GM12878 (cell line): Measurements from ENCODE around the gene PIK3R5. TPM values are rescaled to one million over a fixed set of nuclear protein-coding genes. Genes with fewer than 3 reads are reported as not detected.
A peak's percentile ranks its signal among the peaks of the same experiment; 100 is the strongest.

Experiments used
- CHD2 ChIP-seq: IDR thresholded peaks from 2 replicates; pipeline ENCODE4 v1.6.1; 2011; ENCODE audit warnings: low read depth, low read length, improper control_type of control experiment, borderline replicate concordance
- CUX1 ChIP-seq: IDR thresholded peaks from 2 replicates; pipeline ENCODE4 v1.6.1; 2012; ENCODE audit warnings: improper control_type of control experiment, low read depth, low read length; ENCODE audit not compliant: insufficient replicate concordance
- FOXK2 ChIP-seq: fragments of 450-650 bp; IDR thresholded peaks from 2 replicates; pipeline ENCODE4 v1.6.1; 2017; ENCODE audit warnings: mild to moderate bottlenecking, moderate library complexity
- IRF5 ChIP-seq: fragments of 450-650 bp; IDR thresholded peaks from 2 replicates; pipeline ENCODE4 v1.6.1; 2017; ENCODE audit warnings: borderline replicate concordance
- JUND ChIP-seq: IDR thresholded peaks from 2 replicates; pipeline ENCODE4 v1.6.1; 2012; ENCODE audit warnings: low read depth, mild to moderate bottlenecking, low read length, improper control_type of control experiment, moderate library complexity
- KDM1A ChIP-seq: fragments of 200-600 bp; sonication (generic); IDR thresholded peaks from 2 replicates; pipeline ENCODE4 v1.6.1; 2016; ENCODE audit warnings: borderline replicate concordance
- MEF2B ChIP-seq: fragments of 450-650 bp; IDR thresholded peaks from 2 replicates; pipeline ENCODE4 v1.6.1; 2018; ENCODE audit warnings: mild to moderate bottlenecking, moderate library complexity; ENCODE audit not compliant: partially characterized antibody, poor library complexity, severe bottlenecking
- NFYB ChIP-seq: IDR thresholded peaks from 2 replicates; pipeline ENCODE4 v1.6.1; 2011; ENCODE audit warnings: low read depth, mild to moderate bottlenecking, low read length, improper control_type of control experiment, moderate library complexity; ENCODE audit not compliant: insufficient read depth
- PML ChIP-seq: IDR thresholded peaks from 2 replicates; pipeline ENCODE4 v1.6.1; 2012; ENCODE audit warnings: low read length, inconsistent platforms
- RCOR1 ChIP-seq: conservative IDR thresholded peaks from 2 replicates; pipeline ENCODE4 v1.6.1; 2012; ENCODE audit warnings: low read depth, low read length, improper control_type of control experiment
- SIX5 ChIP-seq: IDR thresholded peaks from 2 replicates; pipeline ENCODE4 v1.6.1; 2011; ENCODE audit warnings: mild to moderate bottlenecking, low read depth, low read length, moderate library complexity; ENCODE audit not compliant: severe bottlenecking
- SRF ChIP-seq, 2 experiments: IDR thresholded peaks; 2 replicates each; pipeline ENCODE4 v1.6.1; 2011; ENCODE audit warnings: low read depth in 2 of 2, low read length in 2 of 2, mild to moderate bottlenecking in 1 of 2, moderate library complexity in 1 of 2
- ZBTB40 ChIP-seq: fragments of 450-650 bp; IDR thresholded peaks from 2 replicates; pipeline ENCODE4 v1.6.1; 2016; ENCODE audit warnings: mild to moderate bottlenecking, moderate library complexity, borderline replicate concordance
- ZNF592 ChIP-seq: fragments of 450-650 bp; IDR thresholded peaks from 2 replicates; pipeline ENCODE4 v1.6.1; 2017; ENCODE audit warnings: mild to moderate bottlenecking, moderate library complexity
- ZZZ3 ChIP-seq: IDR thresholded peaks from 2 replicates; pipeline ENCODE4 v1.6.1; 2011; ENCODE audit warnings: low read depth; ENCODE audit not compliant: control insufficient read depth, insufficient read length
- polyA plus RNA-seq, 11 experiments: library from polyadenylated mRNA; depleted of rRNA in 4 of 11; unstranded in 6 of 11; stranded (reverse) in 5 of 11; fragments of >200 nt; fragmentation: Nextera tagmentation in 4 of 11; fragmentation: Illumina TruSeq in 1 of 11; extraction: Ambion mirVana in 4 of 11; extraction: Trizol in 1 of 11; gene quantifications; 1 replicate in 1 of 11; 2 replicates in 10 of 11; pipeline versions ENCODE4 v1.2.1 to v1.2.3, GENCODE V29; 2011 to 2016; ENCODE audit warnings: inconsistent platforms in 2 of 11, missing spikeins in 2 of 11, low read depth in 1 of 11
- total RNA-seq, 4 experiments: library from RNA; depleted of rRNA in 3 of 4; stranded (reverse); fragments of >200 nt in 3 of 4; fragmentation: Illumina TruSeq in 1 of 4; extraction: Trizol in 1 of 4; gene quantifications; 2 replicates each; pipeline versions ENCODE4 v1.2.1 to v1.2.3, GENCODE V29; 2013 to 2021

Gene PIK3R5
- total and polyA plus RNA-seq, 10 of the 15 experiments (the other 5 are each of a cell fraction or from before 2014, with no cell fraction given) = 9.5 to 50.8 (median 35.5) TPM

GRCh38 chr17:8924595-8924994 is 40.9 kb downstream of the PIK3R5 start (continued):
- no peak for TF ChIP-seq CUX1
- no peak for TF ChIP-seq KDM1A
- no peak for TF ChIP-seq PML
- TF ChIP-seq ZNF592 = no peak
- no peak for TF ChIP-seq NFYB
- TF ChIP-seq FOXK2 = no peak
- no peak for TF ChIP-seq RCOR1
- no peak for TF ChIP-seq SRF (IDR thresholded peaks at IDR 0.05; ENCODE audit: low read depth in 2 of 2, low read length in 2 of 2)
- TF ChIP-seq ZBTB40 = no peak
- no peak for TF ChIP-seq IRF5
- TF ChIP-seq JUND = no peak
- TF ChIP-seq CHD2 = peak; percentile 46; the same call in 1 of the 2 replicates
- TF ChIP-seq MEF2B = peak; percentile 9
- no peak for TF ChIP-seq SIX5
- no peak for TF ChIP-seq ZZZ3
